GM18526 (cell line): Measurements from ENCODE around the gene MRPL42.

Experiments used
- POLR2A ChIP-seq: IDR thresholded peaks from 3 replicates; pipeline ENCODE4 v1.6.1; 2011; ENCODE audit not compliant: insufficient read length; ENCODE audit errors: extremely low read depth

MRPL42 gene

GRCh38 chr12:93467351-93468007 lies at the start of gene MRPL42:
TSS of gene MRPL42 (plus strand) at chr12:93467514. CDS start at chr12:93469286, 1,772 bp downstream.
- peak; percentile 75 for TF ChIP-seq POLR2A

DNA sequence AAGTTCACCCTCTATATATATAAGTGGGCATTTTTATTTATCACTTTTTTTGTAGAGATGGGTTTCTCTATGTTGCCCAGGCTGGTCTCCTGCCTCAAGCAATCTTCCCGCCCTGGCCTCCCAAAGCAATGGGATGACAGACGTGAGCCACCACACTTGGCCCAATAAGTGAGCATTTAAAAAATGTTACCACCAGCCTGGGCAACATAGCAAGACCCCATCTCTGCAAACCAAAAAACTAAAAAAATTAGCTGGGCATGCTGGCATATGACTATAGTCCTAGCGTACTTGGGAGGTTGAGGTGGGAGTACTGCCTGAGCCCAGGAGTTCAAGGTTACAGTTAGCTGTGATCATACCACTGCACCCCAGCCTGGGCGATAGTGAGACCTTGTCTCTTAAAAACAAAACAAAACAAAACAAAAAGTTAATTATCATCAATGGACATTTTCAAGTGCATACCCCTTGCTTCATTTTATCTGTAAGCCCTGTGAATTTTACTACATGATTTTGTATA lies 49.3 kb upstream of the MRPL42 start:
- TF ChIP-seq POLR2A = no peak

GRCh38 chr12:93419388-93420034 lies 47.8 kb upstream of the MRPL42 start:
- TF ChIP-seq POLR2A = no peak

GRCh38 chr12:93422050-93422449 lies 45.3 kb upstream of the MRPL42 start:
- TF ChIP-seq POLR2A = no peak

GRCh38 chr12:93425736-93426411 lies 41.4 kb upstream of the MRPL42 start:
- TF ChIP-seq POLR2A = no peak

DNA sequence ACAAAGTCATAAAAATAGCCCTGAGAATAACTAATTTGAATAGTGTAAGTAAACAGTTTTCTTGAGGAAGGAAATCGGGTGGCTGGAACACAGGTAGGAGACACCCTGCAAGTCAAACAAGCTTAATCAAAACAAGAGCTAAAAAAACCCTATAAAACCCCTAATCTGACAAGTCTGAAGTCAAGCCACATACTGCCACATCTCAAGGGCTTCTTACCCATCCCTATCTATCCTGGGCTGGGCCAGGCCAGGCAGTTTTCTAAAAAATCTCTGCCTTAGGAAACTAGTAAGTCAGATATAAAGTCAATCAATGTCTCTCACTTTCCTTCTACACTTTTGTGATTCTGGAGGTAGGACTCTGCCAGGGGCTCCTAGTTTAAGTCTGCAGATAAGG lies 40.9 kb upstream of the MRPL42 start:
- TF ChIP-seq POLR2A = no peak

- TF ChIP-seq POLR2A = no peak
Measured at GRCh38 chr12:93427779-93428564, 39.3 kb upstream of the MRPL42 start.

DNA sequence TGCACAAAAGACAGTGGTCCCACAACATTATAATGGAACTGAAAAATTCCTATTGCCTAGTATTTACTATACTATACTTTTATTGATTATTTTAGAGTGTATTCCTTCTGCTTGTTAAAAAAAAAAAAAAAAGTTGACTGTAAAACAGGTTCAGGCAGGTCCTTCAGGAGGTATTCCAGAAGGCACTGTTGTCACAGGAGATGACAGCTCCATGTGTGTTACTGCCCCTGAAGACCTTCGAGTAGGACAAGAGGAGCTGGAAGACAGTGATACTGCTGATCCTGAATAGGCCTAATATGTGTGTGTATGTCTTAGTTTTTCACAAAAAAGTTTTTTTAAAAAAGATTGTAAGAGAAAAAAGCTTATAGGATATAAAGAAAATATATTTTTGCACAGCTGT lies 37.9 kb upstream of the MRPL42 start:
- TF ChIP-seq POLR2A = no peak

GRCh38 chr12:93429852-93430251 lies 37.5 kb upstream of the MRPL42 start:
- TF ChIP-seq POLR2A = no peak

- TF ChIP-seq POLR2A = no peak
Measured at GRCh38 chr12:93430280-93430679, 37.0 kb upstream of the MRPL42 start.

- TF ChIP-seq POLR2A = no peak
Measured at GRCh38 chr12:93434256-93434865, 33.0 kb upstream of the MRPL42 start.

DNA sequence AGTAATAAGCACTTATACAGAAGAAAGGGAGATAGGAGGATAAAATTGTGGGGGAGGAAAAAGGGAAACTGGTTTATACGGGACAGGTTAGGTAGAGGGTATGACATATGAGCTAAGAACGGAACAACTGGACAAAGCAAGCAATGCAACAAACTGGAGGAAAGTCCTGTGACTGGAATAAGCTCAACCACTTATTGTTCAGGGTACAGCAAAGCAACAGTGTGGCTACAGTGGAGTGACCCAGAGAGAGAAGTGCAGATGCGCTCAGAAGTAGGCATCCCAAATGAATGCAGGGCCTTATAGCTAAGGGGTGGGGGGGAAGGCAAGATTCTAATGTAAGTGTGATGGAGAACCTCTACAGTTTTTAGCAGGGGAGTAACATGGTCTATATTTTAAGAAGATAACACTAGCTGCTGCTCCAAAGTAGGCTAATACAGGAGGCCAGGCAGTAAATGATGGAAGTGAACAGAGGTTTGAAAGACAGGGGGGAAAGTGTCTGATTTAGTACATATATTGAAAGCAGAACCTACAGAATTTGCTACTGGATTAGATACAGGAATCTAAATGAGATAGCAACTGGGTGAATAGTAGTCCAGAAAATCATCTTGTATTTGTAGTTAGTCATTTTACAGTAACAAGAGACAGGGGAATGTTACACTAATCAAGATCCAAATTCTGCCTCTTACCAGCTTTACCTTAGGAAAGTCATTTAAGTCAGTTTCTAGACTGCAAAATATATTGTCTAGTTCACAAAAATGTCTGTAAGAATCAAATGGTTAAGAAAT lies 28.9 kb upstream of the MRPL42 start:
- no peak for TF ChIP-seq POLR2A

DNA sequence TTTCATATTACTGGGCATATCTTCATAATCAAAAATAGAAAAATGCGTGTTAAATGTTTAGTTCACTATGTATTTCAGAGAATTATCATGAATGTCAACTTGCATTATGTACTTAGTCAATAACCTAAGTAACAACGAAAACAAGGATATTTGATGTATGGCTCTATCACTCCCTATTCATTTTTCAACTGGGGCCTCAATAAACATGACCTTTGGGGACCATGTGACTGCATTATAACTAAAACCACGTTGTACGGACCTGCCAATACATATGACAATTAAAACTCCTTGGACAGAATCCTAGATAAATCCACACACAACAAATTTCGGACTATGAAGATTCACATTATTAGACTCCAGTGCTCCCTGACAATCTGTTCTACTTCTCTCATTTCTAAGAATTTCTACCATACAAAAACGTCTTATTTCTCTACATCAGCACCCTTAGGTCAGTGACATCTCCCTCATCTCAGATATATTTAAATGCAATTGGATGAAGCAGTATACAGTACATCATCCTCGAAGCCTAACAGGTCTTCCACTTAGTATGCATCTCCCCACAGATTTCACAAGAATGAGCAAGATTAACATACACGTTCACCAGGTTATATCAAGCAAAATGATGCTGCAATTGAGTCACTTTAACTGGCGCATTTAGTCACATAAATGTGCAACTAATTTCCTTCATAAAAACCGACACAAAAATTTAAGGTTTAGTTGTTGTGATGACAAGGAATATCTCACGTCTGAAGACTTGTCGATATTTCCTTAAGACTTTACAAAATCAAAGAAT lies 27.1 kb upstream of the MRPL42 start:
- TF ChIP-seq POLR2A = no peak
